Stimulated activated CD8-positive, alpha-beta memory T cell treated with anti-CD3 and anti-CD28 coated beads, Interleukin-15, amount 100 ng/mL, for 1 hour (primary cell): ENCODE data around the gene RGP1.

Experiments
- DNase-seq: peaks from one replicate; pipeline ENCODE4 v3.0.0-alpha.2; 2020; ENCODE audit warnings: low read depth

RGP1 gene

GRCh38 chr9:35743880-35744518 lies 5.1 kb upstream of the RGP1 start:
- no peak for DNase-seq

GRCh38 chr9:35745569-35745968 lies 3.5 kb upstream of the RGP1 start:
- no peak for DNase-seq

GRCh38 chr9:35746583-35746982 lies 2.5 kb upstream of the RGP1 start:
- DNase-seq, result no peak

- DNase-seq, result no peak
Measured at GRCh38 chr9:35748242-35748857, 737 bp upstream of the RGP1 start.

GRCh38 chr9:35749515-35750255 lies 598 bp downstream of the RGP1 start:
- no peak for DNase-seq

- no peak for DNase-seq
Measured at GRCh38 chr9:35750256-35750531, 1.1 kb downstream of the RGP1 start.

- no peak for DNase-seq
Measured at GRCh38 chr9:35753466-35753865, 4.4 kb downstream of the RGP1 start.

GRCh38 chr9:35754264-35754663 lies 5.2 kb downstream of the RGP1 start, which contains the start of gene MSMP:
MSMP (minus strand) TSS chr9:35754276; CDS start chr9:35754129, 147 bp downstream.
- no peak for DNase-seq

GRCh38 chr9:35755071-35755470 lies 6.0 kb downstream of the RGP1 start:
- DNase-seq, result no peak

- peak; percentile 67 for DNase-seq
Measured at GRCh38 chr9:35756275-35757225, 7.5 kb downstream of the RGP1 start.

- no peak for DNase-seq
Measured at GRCh38 chr9:35757226-35757891, 8.3 kb downstream of the RGP1 start.

GRCh38 chr9:35757892-35758275 lies 8.8 kb downstream of the RGP1 start:
- DNase-seq, result no peak

- no peak for DNase-seq
Measured at GRCh38 chr9:35758475-35759050, 9.5 kb downstream of the RGP1 start.

GRCh38 chr9:35759795-35760194 lies 10.7 kb downstream of the RGP1 start:
- no peak for DNase-seq

GRCh38 chr9:35760651-35761050 lies 11.6 kb downstream of the RGP1 start:
- DNase-seq, result no peak

- DNase-seq, result no peak
Measured at GRCh38 chr9:35763181-35763580, 14.1 kb downstream of the RGP1 start.

GRCh38 chr9:35763803-35764202 lies 14.7 kb downstream of the RGP1 start:
- no peak for DNase-seq

GRCh38 chr9:35766997-35767396 lies 17.9 kb downstream of the RGP1 start:
- DNase-seq, result no peak

- no peak for DNase-seq
Measured at GRCh38 chr9:35767458-35767857, 18.4 kb downstream of the RGP1 start.

- DNase-seq, result no peak
Measured at GRCh38 chr9:35769763-35770162, 20.7 kb downstream of the RGP1 start.

GRCh38 chr9:35771075-35771433 lies 22.0 kb downstream of the RGP1 start:
- no peak for DNase-seq

GRCh38 chr9:35771534-35771933 lies 22.4 kb downstream of the RGP1 start:
- no peak for DNase-seq
